Osteoblast (primary cell): ENCODE data around the gene GAD1. TPM values are rescaled to one million over a fixed set of nuclear protein-coding genes. Genes with fewer than 3 reads are reported as not detected.

Experiments
- DNase-seq: peaks from one replicate; pipeline ENCODE4 v3.0.0; 2011; ENCODE audit warnings: low spot score, mixed read lengths; ENCODE audit not compliant: insufficient read length; ENCODE audit errors: missing footprints
- H2AFZ ChIP-seq: 2 replicates; pipeline ENCODE4 v1.6.0; 2011; ENCODE audit warnings: mild to moderate bottlenecking, low read length
- H3K27ac ChIP-seq: 2 replicates; pipeline ENCODE4 v1.5.1; 2011; ENCODE audit warnings: mild to moderate bottlenecking, low read depth, low read length, moderate library complexity
- H3K27me3 ChIP-seq: 2 replicates; pipeline ENCODE4 v1.6.0; 2012; ENCODE audit warnings: mild to moderate bottlenecking, control low read depth, inconsistent platforms, low read length, moderate library complexity; ENCODE audit not compliant: insufficient read depth
- H3K36me3 ChIP-seq: 2 replicates; pipeline ENCODE4 v1.5.1; 2011; ENCODE audit warnings: mild to moderate bottlenecking, low read length, control low read depth, moderate library complexity; ENCODE audit not compliant: insufficient read depth
- H3K4me1 ChIP-seq: 2 replicates; pipeline ENCODE4 v1.5.1; 2011; ENCODE audit warnings: mild to moderate bottlenecking, low read length, control low read depth, moderate library complexity; ENCODE audit not compliant: insufficient read depth
- H3K4me2 ChIP-seq: 2 replicates; pipeline ENCODE4 v1.6.0; 2011; ENCODE audit warnings: mild to moderate bottlenecking, low read length; ENCODE audit not compliant: insufficient read depth
- H3K4me3 ChIP-seq: fragments of 200-600 bp; sonication (generic); 3 replicates; pipeline ENCODE4 v1.5.1; 2012; ENCODE audit warnings: mild to moderate bottlenecking, low read length, inconsistent platforms; ENCODE audit not compliant: insufficient read depth
- H3K79me2 ChIP-seq: 2 replicates; pipeline ENCODE4 v1.6.0; 2012; ENCODE audit warnings: mild to moderate bottlenecking, low read length, control low read depth, inconsistent platforms; ENCODE audit not compliant: insufficient read depth
- H3K9me3 ChIP-seq: 2 replicates; pipeline ENCODE4 v1.5.1; 2011; ENCODE audit warnings: low read depth, low read length, control low read depth
- H4K20me1 ChIP-seq: 2 replicates; pipeline ENCODE4 v1.6.0; 2012; ENCODE audit warnings: mild to moderate bottlenecking, low read length, control low read depth; ENCODE audit not compliant: insufficient read depth
- CTCF ChIP-seq: IDR thresholded peaks from 2 replicates; pipeline ENCODE4 v1.5.1; 2011; ENCODE audit warnings: mild to moderate bottlenecking, low read depth, low read length, moderate library complexity; ENCODE audit errors: extremely low read depth
- total RNA-seq: library from RNA; depleted of rRNA; stranded (reverse); fragments of >200 nt; gene quantifications from 2 replicates; pipeline ENCODE4 v1.2.3, GENCODE V29; 2012

The GAD1 gene
- total RNA-seq, 1 donor: 0.36 TPM

GRCh38 chr2:170827841-170828532 is 11.3 kb downstream of the GAD1 start:
- no peak overlapping the region for H3K4me3 ChIP-seq
- H4K20me1 ChIP-seq: no peaks in the 10 kb centered on the region
- H2AFZ ChIP-seq: no peak overlapping the region
- peaks cover 48% of the 10 kb centered on the region for H3K27me3 ChIP-seq
- no peaks in the 10 kb centered on the region for H3K9me3 ChIP-seq
- H3K27ac ChIP-seq: no peak overlapping the region
- no peaks in the 10 kb centered on the region for H3K79me2 ChIP-seq
- TF ChIP-seq CTCF: no peak
- no peaks in the 10 kb centered on the region for H3K36me3 ChIP-seq
- H3K4me1 ChIP-seq: no peaks in the 10 kb centered on the region
- no peak overlapping the region for H3K4me2 ChIP-seq
- peak; percentile 42 for DNase-seq

- H3K4me2 ChIP-seq: no peak overlapping the region
These were observed 11.8 kb downstream of the GAD1 start for GRCh38 chr2:170828533-170828916.

GRCh38 chr2:170829036-170829435 is 12.3 kb downstream of the GAD1 start:
- Histone ChIP-seq H3K79me2 (no peaks in the 10 kb centered on the region), H2AFZ (no peak overlapping the region), H3K4me2 (no peak overlapping the region), H3K4me3 (no peak overlapping the region), H3K27me3 (peaks cover 41% of the 10 kb centered on the region), H3K4me1 (no peaks in the 10 kb centered on the region), H3K36me3 (no peaks in the 10 kb centered on the region), H3K9me3 (no peaks in the 10 kb centered on the region), H3K27ac (no peak overlapping the region), H4K20me1 (no peaks in the 10 kb centered on the region)
- TF ChIP-seq CTCF: no peak
- peak; percentile 58 for DNase-seq

More at GRCh38 chr2:170828533-170828916, 11.8 kb downstream of the GAD1 start:
- Histone ChIP-seq H3K4me3 (no peak overlapping the region), H3K27me3 (peaks cover 44% of the 10 kb centered on the region), H2AFZ (no peak overlapping the region), H3K9me3 (no peaks in the 10 kb centered on the region), H3K27ac (no peak overlapping the region), H3K79me2 (no peaks in the 10 kb centered on the region), H3K36me3 (no peaks in the 10 kb centered on the region), H4K20me1 (no peaks in the 10 kb centered on the region), H3K4me1 (no peaks in the 10 kb centered on the region)
- no peak for TF ChIP-seq CTCF
- no peak for DNase-seq

- no peak overlapping the region for H3K4me2 ChIP-seq
- H3K4me3 ChIP-seq: no peak overlapping the region
- H3K79me2 ChIP-seq: no peaks in the 10 kb centered on the region
- no peaks in the 10 kb centered on the region for H3K4me1 ChIP-seq
- H3K27ac ChIP-seq: no peak overlapping the region
- peaks cover 31% of the 10 kb centered on the region for H3K27me3 ChIP-seq
- no peak for DNase-seq
- no peak overlapping the region for H2AFZ ChIP-seq
- TF ChIP-seq CTCF: no peak
- no peaks in the 10 kb centered on the region for H3K9me3 ChIP-seq
- no peaks in the 10 kb centered on the region for H3K36me3 ChIP-seq
- no peaks in the 10 kb centered on the region for H4K20me1 ChIP-seq
These were observed 13.5 kb downstream of the GAD1 start for GRCh38 chr2:170830166-170830565.
